HG02938 (cell line): ENCODE measurements around the gene GGN.
A peak's percentile ranks its signal among the peaks of the same experiment; 100 is the strongest.

Experiments used
- ATAC-seq: cut with Tn5 transposase; IDR thresholded peaks from one replicate; pipeline ENCODE4 v1.9.1; 2021; ENCODE audit warnings: mild to moderate bottlenecking, moderate library complexity; ENCODE audit not compliant: unreplicated experiment

The GGN gene

GRCh38 chr19:38388349-38389100 is 691 bp upstream of the GGN start, which contains the start of gene SPRED3:
Gene SPRED3, plus strand, starts transcription at chr19:38388697. Its CDS starts 1,606 bp downstream, at chr19:38390303.
- ATAC-seq, result no peak

- no peak for ATAC-seq
Measured at GRCh38 chr19:38386971-38387549, 774 bp downstream of the GGN start.

GRCh38 chr19:38386300-38386970 is 1.4 kb downstream of the GGN start:
- no peak for ATAC-seq

GRCh38 chr19:38385804-38386257 is 2.0 kb downstream of the GGN start:
- ATAC-seq, result no peak

GRCh38 chr19:38385057-38385803 is 2.6 kb downstream of the GGN start:
- no peak for ATAC-seq

- ATAC-seq, result no peak
Measured at GRCh38 chr19:38384209-38385027, 3.4 kb downstream of the GGN start.

GRCh38 chr19:38383743-38384142 is 4.1 kb downstream of the GGN start:
- ATAC-seq, result no peak

GRCh38 chr19:38383184-38383583 is 4.7 kb downstream of the GGN start:
- ATAC-seq, result no peak

GRCh38 chr19:38381138-38381537 is 6.7 kb downstream of the GGN start:
- no peak for ATAC-seq

GRCh38 chr19:38378866-38379265 is 9.0 kb downstream of the GGN start:
- ATAC-seq, result no peak

GRCh38 chr19:38377052-38377451 is 10.8 kb downstream of the GGN start:
- ATAC-seq, result no peak

GRCh38 chr19:38376576-38376975 is 11.3 kb downstream of the GGN start:
- ATAC-seq, result no peak

- ATAC-seq, result no peak
Measured at GRCh38 chr19:38375748-38376147, 12.1 kb downstream of the GGN start.

- no peak for ATAC-seq
Measured at GRCh38 chr19:38375098-38375493, 12.7 kb downstream of the GGN start.

GRCh38 chr19:38374332-38375097 is 13.3 kb downstream of the GGN start, which contains the start of gene PSMD8:
Gene PSMD8, plus strand, starts transcription at chr19:38374571. Its CDS starts 31 bp downstream, at chr19:38374602.
- peak; percentile 92 for ATAC-seq

- no peak for ATAC-seq
Measured at GRCh38 chr19:38373907-38374331, 13.9 kb downstream of the GGN start.

- ATAC-seq, result no peak
Measured at GRCh38 chr19:38371081-38371480, 16.8 kb downstream of the GGN start.

GRCh38 chr19:38370299-38370698 is 17.5 kb downstream of the GGN start:
- ATAC-seq, result no peak

GRCh38 chr19:38369584-38369983 is 18.2 kb downstream of the GGN start:
- no peak for ATAC-seq
